SU-DHL-6 (cell line): ENCODE results near the gene HEMK1.

ENCODE experiments used
- CTCF ChIP-seq: fragments of 200-600 bp; sonication (generic); IDR thresholded peaks from one replicate; pipeline ENCODE4 v1.5.1; 2017; ENCODE audit warnings: antibody characterized with exemption, mild to moderate bottlenecking, low read length, moderate library complexity; ENCODE audit not compliant: insufficient read depth, poor library complexity, severe bottlenecking
- EZH2phosphoT487 ChIP-seq: fragments of 200-600 bp; sonication (generic), shearing (Covaris generic); conservative IDR thresholded peaks from 2 replicates; pipeline ENCODE4 v1.6.1; 2018; ENCODE audit warnings: mild to moderate bottlenecking, antibody characterized with exemption, low read length, moderate library complexity, mixed read lengths

GRCh38 chr3:50564321-50564720 lies 5.0 kb upstream of the HEMK1 start:
- TF ChIP-seq CTCF: no peak
- TF ChIP-seq EZH2phosphoT487: no peak
